ENCODE measurements around the gene SLC22A15. TPM values are rescaled to one million over a fixed set of nuclear protein-coding genes. Genes with fewer than 3 reads are reported as not detected.

The SLC22A15 gene
- total RNA-seq, 2 donors from 2014 or later: 7.3 to 11.9 TPM

GRCh38 chr1:115980998-115981993 lies 5.0 kb downstream of the SLC22A15 start:
- Histone ChIP-seq H3K4me1 (ENCODE audit: control insufficient read depth in 1 of 2, low read depth in 2 of 2) (peaks cover 9 to 15% of the 10 kb centered on the region in 2 donors), H3K27ac (no peak overlapping the region), H3K4me3 (no peak overlapping the region), H3K36me3 (no peaks in the 10 kb centered on the region), H3K27me3 (replicated peaks; ENCODE audit: insufficient read depth) (no peaks in the 10 kb centered on the region), H3K9me3 (no peaks in the 10 kb centered on the region)
- DNase-seq (ENCODE audit: low spot score) (no peak), ATAC-seq (ENCODE audit: insufficient number of reproducible peaks, low FRiP score, low read depth) (no peak)
- TF ChIP-seq CTCF (IDR thresholded peaks at IDR 0.05): peak; percentile 51

- DNase-seq (ENCODE audit: low spot score) (no peak), ATAC-seq (ENCODE audit: insufficient number of reproducible peaks, low FRiP score, low read depth) (no peak)
- Histone ChIP-seq H3K9me3 (no peaks in the 10 kb centered on the region), H3K27me3 (replicated peaks; ENCODE audit: insufficient read depth) (no peaks in the 10 kb centered on the region), H3K36me3 (no peaks in the 10 kb centered on the region), H3K4me1 (ENCODE audit: control insufficient read depth in 1 of 2, low read depth in 2 of 2) (peaks cover 8 to 10% of the 10 kb centered on the region in 2 donors), H3K27ac (no peak overlapping the region), H3K4me3 (no peak overlapping the region)
- TF ChIP-seq CTCF (IDR thresholded peaks at IDR 0.05): no peak
These were observed 6.1 kb downstream of the SLC22A15 start for GRCh38 chr1:115982400-115982799.

GRCh38 chr1:115983584-115983983 lies 7.3 kb downstream of the SLC22A15 start:
- Histone ChIP-seq H3K27me3 (replicated peaks; ENCODE audit: insufficient read depth) (no peaks in the 10 kb centered on the region), H3K27ac (no peak overlapping the region), H3K4me1 (ENCODE audit: control insufficient read depth in 1 of 2, low read depth in 2 of 2) (no peaks in the 10 kb centered on the region), H3K9me3 (no peaks in the 10 kb centered on the region), H3K4me3 (no peak overlapping the region), H3K36me3 (no peaks in the 10 kb centered on the region)
- no peak for TF ChIP-seq CTCF (IDR thresholded peaks at IDR 0.05)
- ATAC-seq (ENCODE audit: insufficient number of reproducible peaks, low FRiP score, low read depth): no peak
- DNase-seq (ENCODE audit: low spot score): no peak

- no peak for TF ChIP-seq CTCF (IDR thresholded peaks at IDR 0.05)
- ATAC-seq (ENCODE audit: insufficient number of reproducible peaks, low FRiP score, low read depth) (no peak), DNase-seq (ENCODE audit: low spot score) (no peak)
- Histone ChIP-seq H3K9me3 (no peaks in the 10 kb centered on the region), H3K4me1 (ENCODE audit: control insufficient read depth in 1 of 2, low read depth in 2 of 2) (no peaks in the 10 kb centered on the region), H3K36me3 (no peaks in the 10 kb centered on the region), H3K27ac (no peak overlapping the region), H3K27me3 (replicated peaks; ENCODE audit: insufficient read depth) (no peaks in the 10 kb centered on the region), H3K4me3 (no peak overlapping the region)
These were observed 11.3 kb downstream of the SLC22A15 start for GRCh38 chr1:115987623-115988022.

- H3K4me1 ChIP-seq (ENCODE audit: control insufficient read depth in 1 of 2, low read depth in 2 of 2): no peaks in the 10 kb centered on the region
- H3K9me3 ChIP-seq: no peaks in the 10 kb centered on the region
- no peak overlapping the region for H3K4me3 ChIP-seq
- no peak for ATAC-seq (ENCODE audit: insufficient number of reproducible peaks, low FRiP score, low read depth)
- TF ChIP-seq CTCF (IDR thresholded peaks at IDR 0.05): no peak
- no peak overlapping the region for H3K27ac ChIP-seq
- H3K36me3 ChIP-seq: peaks cover 10% of the 10 kb centered on the region
- no peak for DNase-seq (ENCODE audit: low spot score)
- no peaks in the 10 kb centered on the region for H3K27me3 ChIP-seq (replicated peaks; ENCODE audit: insufficient read depth)
These were observed 12.6 kb downstream of the SLC22A15 start for GRCh38 chr1:115988953-115989352.
